ENCODE measurements around the gene CBLB. TPM values are rescaled to one million over a fixed set of nuclear protein-coding genes. Genes with fewer than 3 reads are reported as not detected.

CBLB gene
- total RNA-seq, 1 experiment from 2014 or later, result 23.9 TPM

DNA sequence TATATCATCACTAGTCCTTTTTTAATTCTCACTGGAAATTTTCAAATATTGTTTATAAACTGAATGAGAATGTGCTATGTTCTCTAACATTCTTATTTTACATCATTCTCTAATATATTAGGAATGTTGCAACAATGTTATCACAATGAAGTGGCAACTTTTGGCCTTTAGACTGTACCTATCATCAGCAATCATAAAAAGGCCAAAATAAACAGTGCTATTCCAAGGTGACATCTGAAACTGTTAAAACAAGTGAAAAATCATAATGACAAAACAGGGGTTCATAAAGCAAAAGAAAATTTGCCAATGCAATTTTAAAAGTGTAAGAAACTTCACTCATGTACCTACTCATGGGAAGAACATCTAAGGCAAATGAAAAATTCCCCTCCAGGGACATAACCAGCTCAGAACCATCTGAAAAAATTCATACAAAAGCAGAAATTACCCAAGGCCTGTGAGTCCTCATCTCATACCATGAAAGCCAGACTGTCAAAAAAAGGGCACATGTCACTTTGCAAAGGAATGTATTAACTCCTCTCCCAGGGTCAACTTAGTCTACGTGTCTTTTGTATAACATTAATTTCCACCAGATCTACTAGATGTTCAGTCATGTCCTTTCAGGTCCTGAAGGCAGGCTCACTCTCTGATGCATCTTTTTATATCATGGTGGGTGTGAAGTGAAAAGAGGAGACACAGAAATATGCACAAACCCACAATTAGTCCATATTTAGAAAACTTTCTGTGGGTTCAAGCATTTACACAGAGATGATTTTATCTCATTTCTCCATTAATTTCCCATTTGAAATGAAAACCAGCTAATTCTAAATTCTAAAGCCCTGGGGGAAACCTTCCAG, 211.9 kb downstream of the CBLB start:
- Histone ChIP-seq H3K9me3 (ENCODE audit: low read length) (no peaks in the 10 kb centered on the region), H3K79me2 (ENCODE audit: low read length) (no peaks in the 10 kb centered on the region), H4K20me1 (ENCODE audit: low read length) (no peaks in the 10 kb centered on the region), H3K4me2 (ENCODE audit: low read length) (no peak overlapping the region), H3K4me1 (ENCODE audit: insufficient read depth, low read length) (no peaks in the 10 kb centered on the region), H2AFZ (ENCODE audit: low read length) (no peak overlapping the region), H3K27me3 (ENCODE audit: low read length) (no peaks in the 10 kb centered on the region), H3K27ac (ENCODE audit: low read length) (no peak overlapping the region), H3F3A (ENCODE audit: low read length, unreplicated experiment) (no peaks in the 10 kb centered on the region), H3K36me3 (ENCODE audit: low read depth, low read length) (no peaks in the 10 kb centered on the region), H3K4me3 (ENCODE audit: low read length) (no peak overlapping the region), H3K9me2 (replicated peaks; ENCODE audit: low read length) (no peaks in the 10 kb centered on the region), H3K9ac (ENCODE audit: low read length) (no peak overlapping the region)
- DNase-seq, result no peak
- ChIA-PET CTCF (no interaction called here), POLR2A (ENCODE audit: unreplicated experiment) (no interaction called here)
- TF ChIP-seq EZH2 (IDR thresholded peaks at IDR 0.05; ENCODE audit: low read length, unreplicated experiment) (no peak), EZH2phosphoT487 (IDR thresholded peaks at IDR 0.05; ENCODE audit: borderline replicate concordance, low read length) (no peak)
- TF ChIP-seq, protein P1, sequence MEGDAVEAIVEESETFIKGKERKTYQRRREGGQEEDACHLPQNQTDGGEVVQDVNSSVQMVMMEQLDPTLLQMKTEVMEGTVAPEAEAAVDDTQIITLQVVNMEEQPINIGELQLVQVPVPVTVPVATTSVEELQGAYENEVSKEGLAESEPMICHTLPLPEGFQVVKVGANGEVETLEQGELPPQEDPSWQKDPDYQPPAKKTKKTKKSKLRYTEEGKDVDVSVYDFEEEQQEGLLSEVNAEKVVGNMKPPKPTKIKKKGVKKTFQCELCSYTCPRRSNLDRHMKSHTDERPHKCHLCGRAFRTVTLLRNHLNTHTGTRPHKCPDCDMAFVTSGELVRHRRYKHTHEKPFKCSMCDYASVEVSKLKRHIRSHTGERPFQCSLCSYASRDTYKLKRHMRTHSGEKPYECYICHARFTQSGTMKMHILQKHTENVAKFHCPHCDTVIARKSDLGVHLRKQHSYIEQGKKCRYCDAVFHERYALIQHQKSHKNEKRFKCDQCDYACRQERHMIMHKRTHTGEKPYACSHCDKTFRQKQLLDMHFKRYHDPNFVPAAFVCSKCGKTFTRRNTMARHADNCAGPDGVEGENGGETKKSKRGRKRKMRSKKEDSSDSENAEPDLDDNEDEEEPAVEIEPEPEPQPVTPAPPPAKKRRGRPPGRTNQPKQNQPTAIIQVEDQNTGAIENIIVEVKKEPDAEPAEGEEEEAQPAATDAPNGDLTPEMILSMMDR (conservative IDR thresholded peaks at IDR 0.05; ENCODE audit: low read depth, low read length), result no peak
- BruUV-seq (replicated peaks), result no TSS peak
- no peak for ATAC-seq
- intact Hi-C loops (cut with micrococcal nuclease), result no loop called here

DNA sequence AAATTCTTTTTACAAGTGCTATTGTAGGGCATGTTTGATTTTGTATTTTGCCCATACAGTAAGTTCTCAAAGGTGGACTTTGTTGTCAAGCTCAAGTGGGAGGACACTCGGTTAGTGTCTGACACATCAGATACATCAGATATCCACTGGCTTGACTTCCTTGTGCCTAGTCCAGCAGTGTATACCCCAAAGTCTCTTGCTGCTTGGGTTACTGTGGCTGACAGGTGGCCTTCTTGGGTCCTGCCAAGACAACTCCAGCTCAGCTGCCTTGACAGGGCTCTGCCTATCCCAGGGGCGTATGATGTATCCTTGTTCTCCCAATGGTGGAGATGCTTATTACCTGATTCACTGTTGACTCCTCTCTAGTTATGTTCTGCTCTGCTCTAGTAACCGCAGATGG, 214.9 kb downstream of the CBLB start:
- no peaks in the 10 kb centered on the region for H3K79me2 ChIP-seq (ENCODE audit: low read length)
- H2AFZ ChIP-seq (ENCODE audit: low read length), result no peak overlapping the region
- TF ChIP-seq EZH2 (IDR thresholded peaks at IDR 0.05; ENCODE audit: low read length, unreplicated experiment), result no peak
- TF ChIP-seq, protein P1 (conservative IDR thresholded peaks at IDR 0.05; ENCODE audit: low read depth, low read length), result no peak
- ATAC-seq (peak; percentile 35), DNase-seq (no peak)
- H4K20me1 ChIP-seq (ENCODE audit: low read length), result no peaks in the 10 kb centered on the region
- CTCF ChIA-PET, result no interaction called here
- H3K9me3 ChIP-seq (ENCODE audit: low read length), result no peaks in the 10 kb centered on the region
- H3F3A ChIP-seq (ENCODE audit: low read length, unreplicated experiment), result no peaks in the 10 kb centered on the region
- H3K4me3 ChIP-seq (ENCODE audit: low read length), result no peak overlapping the region
- H3K27me3 ChIP-seq (ENCODE audit: low read length), result no peaks in the 10 kb centered on the region
- no peak overlapping the region for H3K9ac ChIP-seq (ENCODE audit: low read length)
- POLR2A ChIA-PET (ENCODE audit: unreplicated experiment), result no interaction called here
- no peaks in the 10 kb centered on the region for H3K36me3 ChIP-seq (ENCODE audit: low read depth, low read length)
- H3K9me2 ChIP-seq (replicated peaks; ENCODE audit: low read length), result no peaks in the 10 kb centered on the region
- intact Hi-C loops (cut with micrococcal nuclease), result no loop called here
- BruUV-seq (replicated peaks), result no TSS peak
- no peaks in the 10 kb centered on the region for H3K4me1 ChIP-seq (ENCODE audit: insufficient read depth, low read length)
- no peak overlapping the region for H3K27ac ChIP-seq (ENCODE audit: low read length)
- no peak overlapping the region for H3K4me2 ChIP-seq (ENCODE audit: low read length)

DNA sequence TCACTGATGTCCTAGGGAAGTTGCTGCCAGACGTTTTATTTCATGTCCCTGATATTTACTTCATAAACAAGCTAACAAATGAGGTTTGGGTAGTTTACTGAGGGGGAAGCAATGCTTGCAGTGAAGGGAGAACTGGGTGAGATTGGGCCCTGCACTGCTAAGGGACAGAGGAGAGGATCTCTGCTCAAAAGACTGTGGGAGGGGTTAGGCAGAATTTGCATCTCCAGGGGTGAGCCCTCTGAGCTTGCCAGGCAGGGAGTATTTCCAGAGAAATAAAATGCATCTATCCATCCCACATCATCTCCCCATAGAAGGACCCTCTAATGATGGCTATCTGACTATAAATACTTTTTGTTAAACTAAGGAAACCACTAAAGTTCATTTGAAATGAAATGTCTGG, 215.6 kb downstream of the CBLB start:
- no peak for TF ChIP-seq EZH2phosphoT487 (IDR thresholded peaks at IDR 0.05; ENCODE audit: borderline replicate concordance, low read length)
- TF ChIP-seq, protein P1 (conservative IDR thresholded peaks at IDR 0.05; ENCODE audit: low read depth, low read length), result no peak
- TF ChIP-seq EZH2 (IDR thresholded peaks at IDR 0.05; ENCODE audit: low read length, unreplicated experiment), result no peak
- Histone ChIP-seq H4K20me1 (ENCODE audit: low read length) (no peaks in the 10 kb centered on the region), H3K4me2 (ENCODE audit: low read length) (no peak overlapping the region), H3K9ac (ENCODE audit: low read length) (no peak overlapping the region), H3K4me1 (ENCODE audit: insufficient read depth, low read length) (no peaks in the 10 kb centered on the region), H3K9me3 (ENCODE audit: low read length) (no peaks in the 10 kb centered on the region), H3K9me2 (replicated peaks; ENCODE audit: low read length) (no peaks in the 10 kb centered on the region), H3K4me3 (ENCODE audit: low read length) (no peak overlapping the region), H3K27me3 (ENCODE audit: low read length) (no peaks in the 10 kb centered on the region), H3K27ac (ENCODE audit: low read length) (no peak overlapping the region), H3K79me2 (ENCODE audit: low read length) (no peaks in the 10 kb centered on the region), H3K36me3 (ENCODE audit: low read depth, low read length) (no peaks in the 10 kb centered on the region), H3F3A (ENCODE audit: low read length, unreplicated experiment) (no peaks in the 10 kb centered on the region), H2AFZ (ENCODE audit: low read length) (no peak overlapping the region)
- CTCF ChIA-PET, result no interaction called here
- DNase-seq (no peak), ATAC-seq (no peak; the same call in 1 of the 2 replicates)
- intact Hi-C loops (cut with micrococcal nuclease), result no loop called here
- TSS peak; percentile 3 for BruUV-seq (replicated peaks)
- POLR2A ChIA-PET (ENCODE audit: unreplicated experiment), result no interaction called here

All from PC-3 (cell line).